HG03469 (cell line): ENCODE measurements around the gene FZD7.

Experiments used
- ATAC-seq: cut with Tn5 transposase; IDR thresholded peaks from one replicate; pipeline ENCODE4 v1.9.1; 2021; ENCODE audit warnings: mild to moderate bottlenecking, moderate library complexity, moderate number of reproducible peaks; ENCODE audit not compliant: unreplicated experiment

FZD7 gene

GRCh38 chr2:202035941-202036372, 2.3 kb downstream of the FZD7 start:
- no peak for ATAC-seq

GRCh38 chr2:202036601-202037037, 3.0 kb downstream of the FZD7 start:
- no peak for ATAC-seq

GRCh38 chr2:202037086-202037485, 3.4 kb downstream of the FZD7 start:
- no peak for ATAC-seq

- ATAC-seq: no peak
Measured at GRCh38 chr2:202038471-202039277, 5.0 kb downstream of the FZD7 start.

GRCh38 chr2:202039278-202040078, 5.8 kb downstream of the FZD7 start:
- no peak for ATAC-seq

GRCh38 chr2:202040079-202040844, 6.6 kb downstream of the FZD7 start:
- no peak for ATAC-seq

- ATAC-seq: no peak
Measured at GRCh38 chr2:202042444-202042843, 8.8 kb downstream of the FZD7 start.

GRCh38 chr2:202043475-202043874, 9.8 kb downstream of the FZD7 start:
- no peak for ATAC-seq

- ATAC-seq: no peak
Measured at GRCh38 chr2:202044777-202045176, 11.1 kb downstream of the FZD7 start.

GRCh38 chr2:202046572-202046971, 12.9 kb downstream of the FZD7 start:
- ATAC-seq: no peak

- ATAC-seq: no peak
Measured at GRCh38 chr2:202049092-202049728, 15.6 kb downstream of the FZD7 start.

GRCh38 chr2:202049840-202050239, 16.2 kb downstream of the FZD7 start:
- no peak for ATAC-seq

- no peak for ATAC-seq
Measured at GRCh38 chr2:202050652-202051051, 17.0 kb downstream of the FZD7 start.

- ATAC-seq: no peak
Measured at GRCh38 chr2:202051499-202052161, 18.0 kb downstream of the FZD7 start.

- ATAC-seq: no peak
Measured at GRCh38 chr2:202052235-202052634, 18.6 kb downstream of the FZD7 start.

- ATAC-seq: no peak
Measured at GRCh38 chr2:202054679-202055078, 21.0 kb downstream of the FZD7 start.

GRCh38 chr2:202056611-202057010, 23.0 kb downstream of the FZD7 start:
- no peak for ATAC-seq

- ATAC-seq: no peak
Measured at GRCh38 chr2:202060218-202060617, 26.6 kb downstream of the FZD7 start.

GRCh38 chr2:202061695-202062094, 28.0 kb downstream of the FZD7 start:
- ATAC-seq: no peak

- no peak for ATAC-seq
Measured at GRCh38 chr2:202064171-202064880, 30.7 kb downstream of the FZD7 start.
